ENCODE results near the gene GPC6.

The GPC6 gene

GRCh38 chr13:94317063-94317491 is 1090.5 kb downstream of the GPC6 start:
- DNase-seq: no peak

- DNase-seq: no peak
Observed at GRCh38 chr13:94318418-94318817, 1091.8 kb downstream of the GPC6 start.

GRCh38 chr13:94319501-94319900 is 1092.9 kb downstream of the GPC6 start:
- no peak for DNase-seq

- no peak for DNase-seq
Observed at GRCh38 chr13:94322925-94323763, 1096.5 kb downstream of the GPC6 start.

GRCh38 chr13:94323764-94324758 is 1097.5 kb downstream of the GPC6 start:
- no peak for DNase-seq

GRCh38 chr13:94324767-94325540 is 1098.3 kb downstream of the GPC6 start:
- DNase-seq: no peak

GRCh38 chr13:94325650-94326049 is 1099.0 kb downstream of the GPC6 start:
- DNase-seq: no peak

GRCh38 chr13:94327318-94327717 is 1100.7 kb downstream of the GPC6 start:
- no peak for DNase-seq

GRCh38 chr13:94328381-94329041 is 1101.9 kb downstream of the GPC6 start:
- DNase-seq: no peak

GRCh38 chr13:94329277-94329676 is 1102.7 kb downstream of the GPC6 start:
- no peak for DNase-seq

GRCh38 chr13:94329754-94330551 is 1103.3 kb downstream of the GPC6 start:
- DNase-seq: no peak

- DNase-seq: no peak
Observed at GRCh38 chr13:94330552-94331071, 1104.0 kb downstream of the GPC6 start.

GRCh38 chr13:94331281-94331680 is 1104.7 kb downstream of the GPC6 start:
- DNase-seq: no peak

- DNase-seq: no peak
Observed at GRCh38 chr13:94332359-94333096, 1105.9 kb downstream of the GPC6 start.

- no peak for DNase-seq
Observed at GRCh38 chr13:94333131-94333820, 1106.7 kb downstream of the GPC6 start.

GRCh38 chr13:94335761-94336526 is 1109.3 kb downstream of the GPC6 start:
- DNase-seq: no peak

GRCh38 chr13:94339116-94339687 is 1112.6 kb downstream of the GPC6 start:
- no peak for DNase-seq

Data from effector CD8-positive, alpha-beta T cell (primary cell).